SU-DHL-6 (cell line): ENCODE results near the gene DYNLT2B.

Experiments used
- CTCF ChIP-seq: fragments of 200-600 bp; sonication (generic); IDR thresholded peaks from one replicate; pipeline ENCODE4 v1.5.1; 2017; ENCODE audit warnings: antibody characterized with exemption, mild to moderate bottlenecking, low read length, moderate library complexity; ENCODE audit not compliant: insufficient read depth, poor library complexity, severe bottlenecking
- EZH2phosphoT487 ChIP-seq: fragments of 200-600 bp; sonication (generic), shearing (Covaris generic); conservative IDR thresholded peaks from 2 replicates; pipeline ENCODE4 v1.6.1; 2018; ENCODE audit warnings: mild to moderate bottlenecking, antibody characterized with exemption, low read length, moderate library complexity, mixed read lengths

- TF ChIP-seq CTCF (no peak), EZH2phosphoT487 (no peak)
Measured at GRCh38 chr3:196339493-196340254, 21.6 kb upstream of the DYNLT2B start.
